Measurements from ENCODE around the gene RAB4A. TPM values are rescaled to one million over a fixed set of nuclear protein-coding genes. Genes with fewer than 3 reads are reported as not detected.

The RAB4A gene
- total RNA-seq, 1 experiment from 2014 or later: 66.7 TPM

- no peak overlapping the region for H3K23ac ChIP-seq (ENCODE audit: insufficient read length, low read depth, low read length)
- TF ChIP-seq, protein P1, sequence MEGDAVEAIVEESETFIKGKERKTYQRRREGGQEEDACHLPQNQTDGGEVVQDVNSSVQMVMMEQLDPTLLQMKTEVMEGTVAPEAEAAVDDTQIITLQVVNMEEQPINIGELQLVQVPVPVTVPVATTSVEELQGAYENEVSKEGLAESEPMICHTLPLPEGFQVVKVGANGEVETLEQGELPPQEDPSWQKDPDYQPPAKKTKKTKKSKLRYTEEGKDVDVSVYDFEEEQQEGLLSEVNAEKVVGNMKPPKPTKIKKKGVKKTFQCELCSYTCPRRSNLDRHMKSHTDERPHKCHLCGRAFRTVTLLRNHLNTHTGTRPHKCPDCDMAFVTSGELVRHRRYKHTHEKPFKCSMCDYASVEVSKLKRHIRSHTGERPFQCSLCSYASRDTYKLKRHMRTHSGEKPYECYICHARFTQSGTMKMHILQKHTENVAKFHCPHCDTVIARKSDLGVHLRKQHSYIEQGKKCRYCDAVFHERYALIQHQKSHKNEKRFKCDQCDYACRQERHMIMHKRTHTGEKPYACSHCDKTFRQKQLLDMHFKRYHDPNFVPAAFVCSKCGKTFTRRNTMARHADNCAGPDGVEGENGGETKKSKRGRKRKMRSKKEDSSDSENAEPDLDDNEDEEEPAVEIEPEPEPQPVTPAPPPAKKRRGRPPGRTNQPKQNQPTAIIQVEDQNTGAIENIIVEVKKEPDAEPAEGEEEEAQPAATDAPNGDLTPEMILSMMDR (conservative IDR thresholded peaks at IDR 0.05): no peak
- no peak overlapping the region for H3K4me2 ChIP-seq (ENCODE audit: insufficient read depth, insufficient read length, low read length)
- H3K4ac ChIP-seq (ENCODE audit: low read depth, low read length): no peak overlapping the region
- no peaks in the 10 kb centered on the region for H3K27me3 ChIP-seq (ENCODE audit: insufficient read depth, low read length)
- no peak overlapping the region for H2BK12ac ChIP-seq (ENCODE audit: insufficient read length, low read depth, low read length)
- H3K27ac Mint-ChIP-seq: no peak overlapping the region
- H4K20me1 ChIP-seq (ENCODE audit: control insufficient read depth, insufficient read depth, insufficient read length): no peaks in the 10 kb centered on the region
- WGBS (ENCODE audit: extremely low coverage, insufficient read length, low lambda C conversion rate): no CpG with 5 or more reads among the region's 4 CpGs
- no peak overlapping the region for H3K4me3 Mint-ChIP-seq
- no peaks in the 10 kb centered on the region for H3K23me2 ChIP-seq (ENCODE audit: insufficient read length, low read depth, low read length, poor library complexity, severe bottlenecking)
- no peaks in the 10 kb centered on the region for H3K9me3 Mint-ChIP-seq
- no peak overlapping the region for H2BK15ac ChIP-seq (ENCODE audit: low read depth, low read length)
- peaks cover 7 to 10% of the 10 kb centered on the region in 2 experiments for H3K4me1 Mint-ChIP-seq
- no peak overlapping the region for H2BK20ac ChIP-seq (ENCODE audit: low read depth, low read length, poor library complexity, severe bottlenecking)
- H4K8ac ChIP-seq (replicated peaks; ENCODE audit: insufficient read length, low read depth, low read length): no peak overlapping the region
- H3K79me2 ChIP-seq (ENCODE audit: insufficient read depth, low read length): no peaks in the 10 kb centered on the region
- no peak overlapping the region for H2AFZ ChIP-seq (ENCODE audit: low read length)
- no peak for DNase-seq
- no peaks in the 10 kb centered on the region for H3K4me1 ChIP-seq (ENCODE audit: insufficient read depth, low read length)
- peaks cover 10 to 45% (median 27%) of the 10 kb centered on the region in 3 experiments; a peak in 5 of 7 replicates for H3K36me3 Mint-ChIP-seq (ENCODE audit: insufficient read depth in 1 of 3, low read depth in 3 of 3)
- no peak overlapping the region for H3K14ac ChIP-seq (ENCODE audit: insufficient read depth, low read length)
- H3K56ac ChIP-seq (ENCODE audit: insufficient read length, low read depth, low read length): no peak overlapping the region
- H3K9me3 ChIP-seq (ENCODE audit: control insufficient read depth, low read depth, low read length): no peaks in the 10 kb centered on the region
- H2BK5ac ChIP-seq (ENCODE audit: insufficient read length, low read length): no peak overlapping the region
- H4K91ac ChIP-seq (ENCODE audit: insufficient read length, low read depth, low read length): no peak overlapping the region
- no peak overlapping the region for H3T11ph ChIP-seq (ENCODE audit: low read length)
- H3K79me1 ChIP-seq (ENCODE audit: insufficient read depth, low read depth, low read length, poor library complexity, severe bottlenecking): no peaks in the 10 kb centered on the region
- H4K5ac ChIP-seq (ENCODE audit: insufficient read length, low read depth, low read length): no peak overlapping the region
- H3K27ac ChIP-seq (ENCODE audit: insufficient read length, low read depth, low read length): no peak overlapping the region
- H3K18ac ChIP-seq (ENCODE audit: insufficient read length, low read depth, low read length): no peak overlapping the region
- H2BK120ac ChIP-seq (ENCODE audit: low read depth, low read length, poor library complexity, severe bottlenecking): no peak overlapping the region
- H3K9ac ChIP-seq (ENCODE audit: extremely low read depth, insufficient read length, low read length): no peak overlapping the region
- no peaks in the 10 kb centered on the region for H3K27me3 Mint-ChIP-seq (ENCODE audit: low read depth)
- H2AK5ac ChIP-seq (ENCODE audit: insufficient read length, low read length): no peak overlapping the region
Measured at GRCh38 chr1:229303855-229304254, 32.9 kb downstream of the RAB4A start.
